Raji (cell line): ENCODE measurements around the gene PDCL2.

Experiments used
- POLR2A ChIP-seq: IDR thresholded peaks from 2 replicates; pipeline ENCODE4 v1.6.1; 2011; ENCODE audit warnings: low read depth, low read length, control low read depth; ENCODE audit not compliant: insufficient read depth

The PDCL2 gene

GRCh38 chr4:55517526-55518229 is 74.4 kb downstream of the PDCL2 start:
- no peak for TF ChIP-seq POLR2A

DNA sequence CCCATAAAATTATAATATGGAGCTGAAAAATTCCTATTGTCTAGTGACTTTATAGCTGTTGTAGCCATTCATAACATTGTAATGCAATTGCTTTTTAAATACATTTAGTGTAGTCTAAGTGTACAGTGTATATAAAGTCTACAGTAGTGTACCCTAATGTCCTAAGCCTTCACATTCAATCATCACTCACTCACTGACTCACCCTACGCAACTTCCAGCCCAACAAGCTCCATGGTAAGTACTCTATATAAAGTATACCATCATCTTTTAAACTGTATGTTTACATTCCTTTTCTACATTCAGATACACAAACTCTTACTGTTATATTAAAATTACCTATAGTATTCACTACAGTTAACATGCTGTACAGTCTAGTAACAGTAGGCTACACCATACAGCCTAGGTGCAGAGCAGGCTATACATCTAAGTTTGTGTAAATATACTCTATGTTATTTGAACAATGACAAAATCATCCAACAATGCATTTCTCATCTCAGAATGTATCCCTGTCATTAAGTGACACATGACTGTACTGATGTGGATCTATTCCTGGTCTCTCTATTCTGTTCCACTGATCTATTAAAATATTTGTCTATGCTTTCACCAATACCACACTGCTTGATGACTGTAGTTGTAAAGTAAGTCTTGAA is 79.0 kb downstream of the PDCL2 start:
- TF ChIP-seq POLR2A, result no peak

DNA sequence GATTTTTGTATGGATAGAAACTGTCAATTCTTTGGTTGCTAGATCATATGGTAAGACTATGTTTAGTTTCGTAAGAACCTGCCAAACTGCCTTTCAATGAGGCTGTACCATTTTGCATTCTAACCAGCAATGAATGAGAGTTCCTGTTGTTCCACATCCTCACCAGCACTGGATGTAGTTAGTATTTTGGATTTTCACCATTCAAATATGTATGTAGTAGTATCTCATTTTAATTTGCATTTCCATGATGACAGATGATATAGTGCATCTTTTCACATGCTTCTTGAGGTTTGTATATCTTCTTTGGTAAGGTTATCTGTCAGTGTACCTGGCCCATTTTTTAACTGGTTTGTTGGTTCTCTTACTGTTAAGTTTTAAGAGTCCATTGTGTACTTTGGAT is 80.0 kb downstream of the PDCL2 start:
- no peak for TF ChIP-seq POLR2A

- TF ChIP-seq POLR2A, result no peak
These were observed 81.4 kb downstream of the PDCL2 start for GRCh38 chr4:55510685-55511084.

GRCh38 chr4:55509266-55509665 is 82.8 kb downstream of the PDCL2 start:
- no peak for TF ChIP-seq POLR2A

DNA sequence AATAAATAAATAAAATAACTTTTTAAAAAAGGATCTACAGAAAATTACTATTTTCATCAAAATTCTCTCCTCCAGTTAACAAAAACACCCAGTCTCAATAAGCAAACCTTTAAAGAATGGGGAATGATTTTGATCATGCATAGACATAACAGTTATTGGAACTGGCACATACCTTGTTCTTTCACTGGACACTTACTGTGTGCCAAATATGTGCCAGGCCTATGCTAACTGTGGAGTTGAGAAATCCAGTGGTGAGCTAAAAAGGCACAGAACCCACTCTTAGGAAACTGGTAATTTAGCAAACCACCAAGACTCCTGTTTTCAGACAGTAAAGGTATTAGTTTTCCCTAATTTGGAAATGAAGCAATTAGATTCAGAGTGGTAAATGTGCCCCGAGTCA is 84.4 kb downstream of the PDCL2 start:
- TF ChIP-seq POLR2A, result no peak
